Measurements from ENCODE around the gene ROR2. TPM values are rescaled to one million over a fixed set of nuclear protein-coding genes. Genes with fewer than 3 reads are reported as not detected.
"Not testable (repeated sequence)": the region's sequence is repeated elsewhere in the genome, so short reads cannot be mapped to it uniquely, and the experiment has no call there.

ROR2 gene
- polyA plus RNA-seq (2013, experiment 1 of 2; ENCODE audit: insufficient read length), result 1.6 TPM
- polyA plus RNA-seq (2013, experiment 2 of 2; ENCODE audit: insufficient read length), result 2.6 TPM

DNA sequence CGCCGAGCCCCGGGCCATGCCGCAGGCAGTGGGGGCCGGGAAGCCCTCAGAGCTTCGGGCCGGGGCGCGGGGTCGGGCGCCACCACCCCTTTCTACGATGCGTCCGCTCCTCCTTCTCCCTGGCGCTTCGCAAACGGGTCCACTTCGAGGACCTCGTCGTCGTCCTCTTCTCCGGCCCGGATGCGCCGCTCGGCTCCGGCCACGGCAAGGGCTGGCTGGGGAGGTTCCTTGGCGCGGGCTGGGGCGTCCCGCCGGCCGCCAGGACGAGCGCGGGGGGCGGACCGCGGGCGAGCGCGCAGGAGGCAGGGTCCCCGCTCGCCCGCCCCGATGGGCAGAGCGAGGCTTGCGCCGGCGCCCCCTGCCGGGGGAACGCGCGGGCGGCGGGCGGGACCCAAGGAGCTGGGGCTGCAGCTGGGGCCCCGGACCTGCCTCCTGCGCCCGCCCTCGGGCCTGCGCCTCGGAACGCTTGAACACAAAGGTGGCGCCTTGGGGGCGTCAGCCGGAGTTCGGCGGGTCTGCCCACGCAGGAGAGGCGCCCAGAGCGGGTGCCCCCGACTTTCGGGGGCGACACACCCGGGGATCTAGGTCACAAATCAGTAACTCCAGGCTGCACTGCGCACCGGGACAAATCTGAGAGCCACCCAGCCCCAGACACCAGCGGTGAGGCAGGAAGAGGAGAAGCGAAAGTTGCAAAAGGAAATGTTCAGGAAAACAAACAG is at the start of gene ROR2:
Gene ROR2, minus strand, starts transcription at position 283 of the 719 bp plus-strand sequence.
- DNase-seq, result peak; percentile 60

DNA sequence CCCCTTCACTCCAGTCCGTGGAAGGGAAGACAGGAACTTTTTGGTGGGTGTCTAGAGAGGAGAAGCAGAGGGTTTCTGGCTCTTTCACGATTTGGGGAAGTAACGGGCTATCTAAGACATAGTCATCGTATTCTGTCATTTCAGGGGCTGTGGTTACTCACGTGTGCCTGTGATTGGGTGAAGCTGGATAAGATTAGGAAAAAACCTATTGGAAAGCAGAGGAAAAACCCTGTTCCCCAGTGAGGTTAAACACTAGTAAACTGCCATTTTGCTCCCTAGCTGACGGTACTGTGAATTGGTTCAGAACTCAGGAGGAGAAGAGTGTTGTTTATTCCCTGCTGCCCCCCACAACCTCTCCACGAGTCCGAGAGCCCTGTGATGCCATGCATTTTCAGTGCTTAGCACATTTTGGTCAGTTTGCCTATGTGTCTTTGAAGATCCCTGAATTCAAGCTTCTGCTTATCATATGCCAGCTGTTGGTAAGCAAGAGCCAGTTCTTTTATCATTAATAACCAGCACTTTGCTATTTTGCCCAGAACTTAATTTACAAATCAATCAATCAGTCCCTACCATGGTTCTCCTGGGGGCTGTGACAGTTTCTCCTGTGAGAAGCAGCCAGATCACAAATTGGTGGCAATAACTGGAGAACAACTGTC is 45.1 kb upstream of the ROR2 start:
- no peak for DNase-seq

DNA sequence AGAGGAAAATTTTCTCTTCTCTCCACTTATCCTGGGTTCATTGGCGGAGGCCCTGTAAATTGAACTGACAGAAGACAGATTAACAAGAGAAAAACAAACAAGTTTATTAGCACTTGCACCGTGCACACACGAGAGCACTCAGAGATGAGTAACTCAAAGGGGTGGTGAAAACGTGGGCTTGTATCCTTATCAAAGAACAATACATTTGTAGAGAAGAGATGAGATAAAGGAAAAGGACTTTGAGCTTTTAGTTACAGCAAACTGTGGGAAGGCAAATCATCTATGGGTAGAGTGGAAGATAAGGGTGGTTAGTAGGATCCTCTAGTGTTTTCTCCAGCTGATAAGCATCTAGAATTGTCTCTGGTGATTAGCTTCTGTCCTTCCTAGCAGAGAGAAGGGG is 44.4 kb upstream of the ROR2 start:
- DNase-seq, result no peak

- peak; percentile 88 for DNase-seq
Measured at GRCh38 chr9:91992461-91993041, 42.5 kb upstream of the ROR2 start.

- DNase-seq, result peak; percentile 29
Measured at GRCh38 chr9:91991721-91992341, 41.8 kb upstream of the ROR2 start.

DNA sequence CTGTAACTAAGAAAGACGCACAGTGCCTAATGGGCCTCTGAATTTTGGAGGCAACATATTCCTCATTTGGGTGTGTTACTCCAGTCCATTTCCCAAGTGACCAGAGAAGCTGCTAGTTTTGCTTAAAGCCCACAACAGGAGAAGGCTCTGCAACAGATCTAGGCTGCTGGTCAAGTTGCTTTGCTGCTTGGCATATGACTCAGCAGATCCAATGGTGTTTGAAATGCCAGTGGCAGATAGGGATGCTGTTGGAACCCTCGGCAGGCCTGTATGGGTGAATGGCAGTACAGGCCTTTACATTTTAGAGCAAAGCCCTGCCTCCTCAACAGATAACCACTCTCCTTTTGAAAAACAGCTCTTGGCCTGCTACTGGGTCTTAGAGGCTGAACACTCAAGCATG is 36.2 kb upstream of the ROR2 start:
- no peak for DNase-seq

GRCh38 chr9:91985692-91986091 is 35.7 kb upstream of the ROR2 start:
- DNase-seq, result no peak

GRCh38 chr9:91978740-91979414 is 28.8 kb upstream of the ROR2 start:
- DNase-seq, result peak; percentile 93

- DNase-seq, result not testable (repeated sequence)
Measured at GRCh38 chr9:91975254-91975653, 25.2 kb upstream of the ROR2 start.

DNA sequence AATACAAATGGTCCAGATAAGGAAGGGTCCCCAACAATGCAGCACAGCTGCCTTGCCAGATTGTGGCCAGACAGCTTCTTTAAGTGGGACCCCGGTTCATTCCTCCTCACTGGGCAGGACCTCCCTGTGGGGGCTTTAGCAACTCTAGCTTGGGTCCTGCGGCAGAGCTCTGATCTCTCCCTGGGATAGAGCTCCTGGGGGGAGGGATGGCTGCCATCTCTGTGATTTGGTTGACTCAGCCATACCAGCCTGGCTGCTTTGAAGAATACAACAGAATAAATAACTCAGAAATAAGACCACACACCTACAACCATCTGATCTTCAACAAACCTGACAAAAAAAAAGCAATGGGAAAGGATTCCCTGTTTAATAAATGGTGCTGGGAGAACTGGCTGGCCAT is 22.7 kb upstream of the ROR2 start:
- no peak for DNase-seq

DNA sequence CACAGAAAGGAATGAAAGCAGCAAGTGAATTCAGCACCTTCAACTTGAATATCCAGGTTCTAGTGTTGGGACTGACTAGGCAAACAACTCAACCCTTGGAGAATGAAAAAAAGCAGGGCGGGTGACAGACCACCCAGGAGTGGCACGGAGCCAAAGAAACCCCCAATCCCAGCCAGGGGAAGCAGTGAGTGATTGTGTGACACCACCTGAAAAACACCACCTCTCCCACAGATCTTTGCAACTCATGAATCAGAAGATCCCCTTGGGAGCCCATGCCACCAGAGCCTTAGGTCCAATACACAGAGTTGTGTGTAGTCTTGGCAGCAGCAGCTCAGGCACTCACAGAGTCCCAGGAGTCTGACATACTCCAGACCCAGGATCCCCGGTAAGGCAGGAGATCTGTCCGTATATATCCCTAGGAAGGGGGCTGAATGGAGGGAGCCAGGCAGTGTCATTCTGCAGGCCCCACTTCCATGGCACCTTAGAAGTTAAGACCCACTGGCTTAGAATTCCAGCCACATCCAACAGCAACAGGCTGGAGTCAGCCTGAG is 22.1 kb upstream of the ROR2 start:
- peak; percentile 40 for DNase-seq

DNA sequence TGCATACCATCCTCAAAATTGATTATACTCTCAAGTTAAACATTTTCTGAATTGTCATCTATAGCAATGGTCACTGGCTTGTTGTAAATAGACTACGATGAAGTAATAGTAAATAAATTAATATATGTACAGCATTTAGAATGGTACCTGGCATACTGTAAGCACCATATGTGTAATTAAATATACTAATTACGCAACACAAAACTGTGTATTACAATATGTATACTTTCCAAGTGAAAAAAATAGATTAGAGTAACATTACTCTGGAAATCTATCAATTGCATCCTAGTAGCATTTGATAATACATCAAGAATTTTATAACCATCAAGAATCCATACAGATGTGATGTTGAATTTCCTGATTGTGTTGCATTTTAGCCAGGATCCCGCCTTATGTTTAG is 17.2 kb upstream of the ROR2 start:
- DNase-seq, result no peak

DNA sequence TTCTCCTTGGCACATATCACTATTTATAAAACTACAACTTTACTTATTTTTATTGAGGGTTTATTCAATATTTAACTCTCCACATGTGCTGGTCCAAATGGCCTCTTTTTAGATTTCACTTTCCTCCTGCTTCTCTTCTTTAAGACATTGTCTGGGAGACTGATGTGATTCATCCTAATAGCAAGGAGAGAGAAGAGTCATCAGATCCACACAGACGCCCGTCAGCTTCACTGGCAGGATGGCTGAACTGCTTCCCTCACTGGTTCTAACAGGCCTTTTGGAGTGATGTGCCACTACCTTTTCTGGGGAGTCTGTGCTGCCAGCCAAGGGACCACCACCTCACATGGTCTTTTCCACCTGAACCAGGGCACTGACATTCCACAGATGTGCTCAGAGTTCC is 16.5 kb upstream of the ROR2 start:
- no peak for DNase-seq

DNA sequence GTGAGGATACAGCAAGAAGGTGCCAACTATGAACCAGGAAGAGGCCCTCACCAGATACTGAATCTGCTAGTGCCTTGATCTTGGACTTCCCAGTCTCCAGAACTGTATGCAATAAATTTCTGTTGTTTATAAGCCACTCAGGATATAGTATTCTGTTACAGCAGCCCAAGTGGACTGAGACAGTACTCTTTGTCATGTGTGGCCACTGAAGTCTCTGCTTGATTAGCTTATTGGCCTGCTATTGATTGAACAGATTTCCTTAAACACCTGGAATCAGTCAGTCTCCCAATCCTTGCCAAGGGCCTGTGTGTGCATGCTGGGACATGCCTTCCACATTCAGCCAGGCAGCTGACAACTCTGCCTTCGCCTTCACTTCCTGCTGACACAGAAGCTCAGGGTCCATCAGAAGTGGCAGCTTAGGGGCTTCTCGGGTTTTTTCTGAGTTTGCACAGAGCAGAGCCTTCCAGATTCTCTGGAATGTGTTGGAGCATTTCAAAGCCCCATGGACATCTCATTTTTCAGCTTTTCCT is 13.7 kb upstream of the ROR2 start:
- DNase-seq, result no peak

- DNase-seq, result no peak
Measured at GRCh38 chr9:91960367-91960766, 10.3 kb upstream of the ROR2 start.

DNA sequence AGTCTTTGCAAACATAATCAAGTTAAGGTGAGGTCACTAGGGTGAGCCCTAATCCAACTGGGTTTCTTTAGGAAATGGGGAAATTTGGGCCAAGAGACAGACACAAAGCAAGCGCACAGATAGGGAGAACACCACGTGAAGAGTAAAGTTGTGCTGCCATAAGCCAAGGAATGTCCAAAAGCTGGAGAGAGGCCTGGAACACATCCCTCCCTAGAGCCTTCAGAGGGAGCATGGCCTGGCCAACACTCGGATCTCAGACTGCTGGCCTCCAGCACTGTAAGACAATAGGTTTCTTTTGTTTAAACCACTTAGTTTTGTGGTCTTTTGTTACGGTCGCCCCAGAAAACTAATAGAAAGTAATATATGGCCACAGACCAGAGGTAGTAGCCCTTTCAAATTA is 8.1 kb upstream of the ROR2 start:
- DNase-seq, result no peak

- DNase-seq, result peak; percentile 89
Measured at GRCh38 chr9:91954841-91955471, 4.9 kb upstream of the ROR2 start.

GRCh38 chr9:91953718-91954117 is 3.7 kb upstream of the ROR2 start:
- DNase-seq, result no peak

- DNase-seq, result no peak
Measured at GRCh38 chr9:91951944-91952520, 2.0 kb upstream of the ROR2 start.

DNA sequence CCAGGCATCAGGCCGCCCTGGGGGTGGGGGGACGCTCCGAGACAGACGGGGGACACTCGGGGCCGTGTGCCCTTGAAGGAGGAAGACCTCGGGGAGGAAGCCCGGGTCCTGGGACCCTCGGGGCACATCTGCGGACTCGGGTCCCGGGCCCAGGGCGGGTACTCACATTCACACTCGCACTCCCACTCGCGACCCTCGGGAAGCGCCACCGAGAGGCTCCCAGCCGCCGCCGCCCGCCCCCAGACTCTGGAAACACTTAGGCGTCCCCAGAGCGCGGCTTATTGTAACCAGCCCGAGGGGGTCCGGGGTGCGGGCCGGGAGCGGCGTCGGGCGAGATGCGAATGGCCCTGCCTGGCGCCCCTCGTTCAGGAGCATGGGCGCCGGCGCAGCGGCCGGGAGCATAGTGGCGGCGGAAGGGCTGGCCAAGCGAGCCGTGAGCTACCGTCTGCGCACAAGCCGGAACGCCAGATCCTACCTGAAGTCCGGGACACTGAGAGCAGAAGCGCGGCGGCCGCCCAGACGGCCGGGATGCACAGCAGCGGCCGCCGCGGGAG is 559 bp downstream of the ROR2 start:
- DNase-seq, result no peak
